WTC11 (cell line): ENCODE measurements around the gene ZNF140. TPM values are rescaled to one million over a fixed set of nuclear protein-coding genes. Genes with fewer than 3 reads are reported as not detected.

Source experiments
- ATAC-seq: fragments of 200-7000 bp; cut with Tn5 transposase; 2 replicates; pipeline ENCODE4 v1.10.0; 2021; ENCODE audit warnings: mild to moderate bottlenecking, moderate library complexity
- CTCF ChIA-PET: fragments of 300-600 bp; sonication (Branson Sonifier 250); formaldehyde crosslinking; loops from one replicate; lab custom pipeline; 2021; ENCODE audit warnings: antibody characterized with exemption; lab: Charles Lee
- POLR2A ChIA-PET: fragments of 350-600 bp; sonication (Branson Sonifier 250); formaldehyde crosslinking; loops from one replicate; lab custom pipeline; 2021; ENCODE audit warnings: antibody characterized with exemption; lab: Charles Lee
- DNase-seq: peaks from one replicate; pipeline ENCODE4 v3.0.0; 2021; ENCODE audit warnings: low spot score
- H3K27ac Mint-ChIP-seq: 2 replicates; pipeline ENCODE4 v1.8.0; 2021; ENCODE audit warnings: mixed read lengths
- H3K27me3 Mint-ChIP-seq: 2 replicates; pipeline ENCODE4 v1.8.0; 2021; ENCODE audit warnings: low read depth, mild to moderate bottlenecking, moderate library complexity, mixed read lengths
- H3K36me3 Mint-ChIP-seq: 2 replicates; pipeline ENCODE4 v1.8.0; 2021; ENCODE audit warnings: mixed read lengths
- H3K4me1 Mint-ChIP-seq: 2 replicates; pipeline ENCODE4 v1.8.0; 2022; ENCODE audit warnings: mixed read lengths
- H3K4me3 Mint-ChIP-seq: 2 replicates; pipeline ENCODE4 v1.8.0; 2021; ENCODE audit warnings: mild to moderate bottlenecking, moderate library complexity, mixed read lengths
- H3K9me3 Mint-ChIP-seq: 2 replicates; pipeline ENCODE4 v1.8.0; 2021; ENCODE audit warnings: mixed read lengths
- ARID4B ChIP-seq: sonication (generic); formaldehyde crosslinking; IDR thresholded peaks from 2 replicates; pipeline ENCODE4 v1.8.0; 2023; ENCODE audit warnings: missing genetic modification reagents, mild to moderate bottlenecking, borderline replicate concordance
- CREM ChIP-seq: sonication (generic); formaldehyde crosslinking; IDR thresholded peaks from 2 replicates; pipeline ENCODE4 v1.8.1; 2022; ENCODE audit warnings: mild to moderate bottlenecking, missing genetic modification reagents, moderate library complexity
- ELF4 ChIP-seq: sonication (generic); formaldehyde crosslinking; IDR thresholded peaks from 2 replicates; pipeline ENCODE4 v1.8.1; 2022; ENCODE audit warnings: low read depth, mild to moderate bottlenecking, moderate library complexity, missing genetic modification reagents
- FOXK1 ChIP-seq: sonication (generic); formaldehyde crosslinking; IDR thresholded peaks from 2 replicates; pipeline ENCODE4 v1.8.0; 2022; ENCODE audit warnings: mild to moderate bottlenecking, moderate library complexity, missing genetic modification reagents
- GABPB1 ChIP-seq: sonication (generic); formaldehyde crosslinking; IDR thresholded peaks from 2 replicates; pipeline ENCODE4 v1.8.1; 2023; ENCODE audit warnings: mild to moderate bottlenecking, missing genetic modification reagents
- GTF2I ChIP-seq: fragments of 250-450 bp; sonication (Bioruptor Pico); conservative IDR thresholded peaks from 2 replicates; pipeline ENCODE4 v1.4.0; 2021; ENCODE audit warnings: mild to moderate bottlenecking
- ZNF671 ChIP-seq: fragments of 250-450 bp; sonication (Bioruptor Pico); IDR thresholded peaks from 2 replicates; pipeline ENCODE4 v1.8.0; 2021; ENCODE audit warnings: mild to moderate bottlenecking
- total RNA-seq: library from RNA; stranded (reverse); gene quantifications from 3 replicates; pipeline ENCODE4 v1.2.3, GENCODE V29; 2021
- TF ChIP-seq, protein P1 (sequence below): sonication (generic); formaldehyde crosslinking; conservative IDR thresholded peaks from 2 replicates; pipeline ENCODE4 v1.8.1; 2023; ENCODE audit warnings: mild to moderate bottlenecking, low read depth, missing genetic modification reagents, moderate library complexity
- TF ChIP-seq, protein P2 (sequence below): sonication (generic); formaldehyde crosslinking; IDR thresholded peaks from 2 replicates; pipeline ENCODE4 v1.8.0; 2022; ENCODE audit warnings: mild to moderate bottlenecking, missing genetic modification reagents
- TF ChIP-seq, protein P3 (sequence below): fragments of 250-450 bp; sonication (Bioruptor Pico); IDR thresholded peaks from 2 replicates; pipeline ENCODE4 v1.9.0; 2021; ENCODE audit warnings: moderate library complexity, mild to moderate bottlenecking, inconsistent platforms, borderline replicate concordance
- TF ChIP-seq, protein P4 (sequence below): sonication (generic); formaldehyde crosslinking; IDR thresholded peaks from 2 replicates; pipeline ENCODE4 v1.8.1; 2023; ENCODE audit warnings: mild to moderate bottlenecking, missing genetic modification reagents

ZNF140 gene
- total RNA-seq, 1 experiment from 2014 or later = 10.3 TPM

- TF ChIP-seq ELF4 (no peak), ZNF671 (CRISPR knock-in tag) (no peak), GTF2I (CRISPR knock-in tag) (no peak), FOXK1 (CRISPR knock-in tag) (peak; percentile 85), CREM (CRISPR knock-in tag) (peak; percentile 92)
- TF ChIP-seq, protein P1, sequence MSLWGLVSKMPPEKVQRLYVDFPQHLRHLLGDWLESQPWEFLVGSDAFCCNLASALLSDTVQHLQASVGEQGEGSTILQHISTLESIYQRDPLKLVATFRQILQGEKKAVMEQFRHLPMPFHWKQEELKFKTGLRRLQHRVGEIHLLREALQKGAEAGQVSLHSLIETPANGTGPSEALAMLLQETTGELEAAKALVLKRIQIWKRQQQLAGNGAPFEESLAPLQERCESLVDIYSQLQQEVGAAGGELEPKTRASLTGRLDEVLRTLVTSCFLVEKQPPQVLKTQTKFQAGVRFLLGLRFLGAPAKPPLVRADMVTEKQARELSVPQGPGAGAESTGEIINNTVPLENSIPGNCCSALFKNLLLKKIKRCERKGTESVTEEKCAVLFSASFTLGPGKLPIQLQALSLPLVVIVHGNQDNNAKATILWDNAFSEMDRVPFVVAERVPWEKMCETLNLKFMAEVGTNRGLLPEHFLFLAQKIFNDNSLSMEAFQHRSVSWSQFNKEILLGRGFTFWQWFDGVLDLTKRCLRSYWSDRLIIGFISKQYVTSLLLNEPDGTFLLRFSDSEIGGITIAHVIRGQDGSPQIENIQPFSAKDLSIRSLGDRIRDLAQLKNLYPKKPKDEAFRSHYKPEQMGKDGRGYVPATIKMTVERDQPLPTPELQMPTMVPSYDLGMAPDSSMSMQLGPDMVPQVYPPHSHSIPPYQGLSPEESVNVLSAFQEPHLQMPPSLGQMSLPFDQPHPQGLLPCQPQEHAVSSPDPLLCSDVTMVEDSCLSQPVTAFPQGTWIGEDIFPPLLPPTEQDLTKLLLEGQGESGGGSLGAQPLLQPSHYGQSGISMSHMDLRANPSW = no peak
- TF ChIP-seq, protein P2, sequence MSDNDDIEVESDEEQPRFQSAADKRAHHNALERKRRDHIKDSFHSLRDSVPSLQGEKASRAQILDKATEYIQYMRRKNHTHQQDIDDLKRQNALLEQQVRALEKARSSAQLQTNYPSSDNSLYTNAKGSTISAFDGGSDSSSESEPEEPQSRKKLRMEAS = peak; percentile 60; the same call in 1 of the 2 replicates
Observed at GRCh38 chr12:133080026-133080367, 726 bp upstream of the ZNF140 start (continued).

- ATAC-seq = no peak
- peaks cover 3% of the 10 kb centered on the region; the same call in 1 of the 2 replicates for H3K4me1 Mint-ChIP-seq
- H3K36me3 Mint-ChIP-seq = peaks cover 68% of the 10 kb centered on the region
- TF ChIP-seq, protein P1 = no peak
- TF ChIP-seq, protein P3, sequence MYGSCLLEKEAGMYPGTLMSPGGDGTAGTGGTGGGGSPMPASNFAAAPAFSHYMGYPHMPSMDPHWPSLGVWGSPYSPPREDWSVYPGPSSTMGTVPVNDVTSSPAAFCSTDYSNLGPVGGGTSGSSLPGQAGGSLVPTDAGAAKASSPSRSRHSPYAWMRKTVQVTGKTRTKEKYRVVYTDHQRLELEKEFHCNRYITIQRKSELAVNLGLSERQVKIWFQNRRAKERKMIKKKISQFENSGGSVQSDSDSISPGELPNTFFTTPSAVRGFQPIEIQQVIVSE (CRISPR knock-in tag) = no peak
- TF ChIP-seq, protein P4, sequence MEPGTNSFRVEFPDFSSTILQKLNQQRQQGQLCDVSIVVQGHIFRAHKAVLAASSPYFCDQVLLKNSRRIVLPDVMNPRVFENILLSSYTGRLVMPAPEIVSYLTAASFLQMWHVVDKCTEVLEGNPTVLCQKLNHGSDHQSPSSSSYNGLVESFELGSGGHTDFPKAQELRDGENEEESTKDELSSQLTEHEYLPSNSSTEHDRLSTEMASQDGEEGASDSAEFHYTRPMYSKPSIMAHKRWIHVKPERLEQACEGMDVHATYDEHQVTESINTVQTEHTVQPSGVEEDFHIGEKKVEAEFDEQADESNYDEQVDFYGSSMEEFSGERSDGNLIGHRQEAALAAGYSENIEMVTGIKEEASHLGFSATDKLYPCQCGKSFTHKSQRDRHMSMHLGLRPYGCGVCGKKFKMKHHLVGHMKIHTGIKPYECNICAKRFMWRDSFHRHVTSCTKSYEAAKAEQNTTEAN = no peak
- TF ChIP-seq ARID4B (no peak), GABPB1 (no peak)
- ChIA-PET POLR2A (interaction anchor here (0.6 to 1.4 kb wide), 3 partner anchors 48 to 100 kb away, joined by 3 to 5 read pairs (median 3); partner anchors contain the start of gene ZNF268), CTCF (interaction anchor here (0.9 kb wide), 1 partner anchor 100 kb away, joined by 3 read pairs; no protein-coding TSS in a partner anchor)
- H3K27ac Mint-ChIP-seq = peak overlapping the region; percentile 84
- H3K9me3 Mint-ChIP-seq = peaks cover 53% of the 10 kb centered on the region
- no peak overlapping the region for H3K4me3 Mint-ChIP-seq
- peaks cover 7% of the 10 kb centered on the region for H3K27me3 Mint-ChIP-seq
- DNase-seq = peak; percentile 16
Observed at GRCh38 chr12:133081159-133081780, 547 bp downstream of the ZNF140 start.
